SK-N-SH (cell line): ENCODE data around the gene IRF2BPL. TPM values are rescaled to one million over a fixed set of nuclear protein-coding genes. Genes with fewer than 3 reads are reported as not detected.

Experiments
- CTCF ChIA-PET: fragments of 300-600, 350-600 bp; formaldehyde crosslinking; extraction: SDS; loops from one replicate; lab custom pipeline; 2021; lab: Yijun Ruan, JAX
- POLR2A ChIA-PET: fragments of 350-600 bp; sonication (Branson Sonifier 250); formaldehyde crosslinking; extraction: SDS; loops from one replicate; lab custom pipeline; 2020; ENCODE audit warnings: antibody characterized with exemption, inconsistent platforms; lab: Yijun Ruan, JAX
- DNase-seq: peaks from one replicate; pipeline ENCODE4 v3.0.0; 2012
- H2AFZ ChIP-seq: fragments of 200-600 bp; sonication (generic); 2 replicates; pipeline ENCODE4 v1.8.1; 2016; ENCODE audit warnings: antibody characterized with exemption, mild to moderate bottlenecking, low read depth
- H3F3A ChIP-seq: fragments of 200-600 bp; sonication (generic); replicated peaks from 2 replicates; pipeline ENCODE3; 2016; ENCODE audit warnings: antibody characterized with exemption, mild to moderate bottlenecking; ENCODE audit not compliant: insufficient read depth
- H3K27ac ChIP-seq, 2 experiments: fragments of 200-500 bp in 1 of 2; fragments of 200-600 bp in 1 of 2; sonication (Bioruptor generic) in 1 of 2; sonication (generic), shearing (Covaris generic) in 1 of 2; 2 replicates each; pipeline versions ENCODE4 v1.5.1 to v1.6.1; 2014 to 2016; ENCODE audit warnings: low read depth in 2 of 2, inconsistent platforms in 1 of 2, low read length in 1 of 2, mild to moderate bottlenecking in 1 of 2, mixed read lengths in 1 of 2
- H3K27me3 ChIP-seq: fragments of 200-600 bp; sonication (generic), shearing (Covaris generic); 2 replicates; pipeline ENCODE4 v1.6.1; 2016; ENCODE audit warnings: mixed run types; ENCODE audit not compliant: insufficient read depth
- H3K36me3 ChIP-seq, 2 experiments: fragments of 200-500 bp in 1 of 2; fragments of 200-600 bp in 1 of 2; sonication (Bioruptor generic) in 1 of 2; sonication (generic) in 1 of 2; replicated peaks in 1 of 2; 2 replicates each; pipeline versions ENCODE3 to v1.5.1; 2014 to 2016; ENCODE audit warnings: low read length in 1 of 2, mild to moderate bottlenecking in 1 of 2; ENCODE audit not compliant: insufficient read depth in 2 of 2, control insufficient read depth in 1 of 2
- H3K4me1 ChIP-seq, 2 experiments: fragments of 200-500 bp in 1 of 2; fragments of 200-600 bp in 1 of 2; sonication (Bioruptor generic) in 1 of 2; sonication (generic), shearing (Covaris generic) in 1 of 2; 2 replicates each; pipeline versions ENCODE4 v1.5.1 to v1.6.1; 2014 to 2016; ENCODE audit warnings: low read depth in 1 of 2, low read length in 1 of 2, mixed run types in 1 of 2; ENCODE audit not compliant: insufficient read depth in 2 of 2, control insufficient read depth in 1 of 2
- H3K4me2 ChIP-seq: fragments of 200-600 bp; sonication (generic), shearing (Covaris generic); 2 replicates; pipeline ENCODE4 v1.6.1; 2017; ENCODE audit warnings: mixed run types
- H3K4me3 ChIP-seq, 2 experiments: fragments of 200-500 bp in 1 of 2; fragments of 200-600 bp in 1 of 2; sonication (Bioruptor generic) in 1 of 2; sonication (generic), shearing (Covaris generic) in 1 of 2; 2 replicates each; pipeline versions ENCODE4 v1.5.1 to v1.8.1; 2014 to 2016; ENCODE audit warnings: low read depth in 2 of 2, inconsistent platforms in 1 of 2, low read length in 1 of 2, mild to moderate bottlenecking in 1 of 2, mixed read lengths in 1 of 2, moderate library complexity in 1 of 2
- H3K79me2 ChIP-seq: fragments of 200-600 bp; sonication (generic); 2 replicates; pipeline ENCODE4 v1.8.1; 2017; ENCODE audit warnings: mild to moderate bottlenecking; ENCODE audit not compliant: insufficient read depth
- H3K9ac ChIP-seq: fragments of 200-600 bp; sonication (generic); 2 replicates; pipeline ENCODE4 v1.6.1; 2017; ENCODE audit warnings: mixed run types
- H3K9me2 ChIP-seq: fragments of 200-600 bp; sonication (generic); 2 replicates; pipeline ENCODE4 v1.6.1; 2017; ENCODE audit warnings: mixed run types
- H3K9me3 ChIP-seq: fragments of 200-600 bp; sonication (generic); 2 replicates; pipeline ENCODE4 v1.6.1; 2017; ENCODE audit warnings: mixed run types, mild to moderate bottlenecking, moderate library complexity
- H4K20me1 ChIP-seq: fragments of 200-600 bp; sonication (generic); 2 replicates; pipeline ENCODE4 v1.6.1; 2017; ENCODE audit warnings: mild to moderate bottlenecking, mixed run types; ENCODE audit not compliant: insufficient read depth
- ELF1 ChIP-seq: IDR thresholded peaks from 2 replicates; pipeline ENCODE4 v1.4.0; 2012
- MAX ChIP-seq: IDR thresholded peaks from 2 replicates; pipeline ENCODE4 v1.4.0; 2012; ENCODE audit warnings: low read depth
- MXI1 ChIP-seq: IDR thresholded peaks from 2 replicates; pipeline ENCODE4 v1.6.1; 2012; ENCODE audit warnings: mild to moderate bottlenecking, low read depth, low read length, improper control_type of control experiment
- NFIC ChIP-seq: IDR thresholded peaks from 2 replicates; pipeline ENCODE4 v1.4.0; 2012; ENCODE audit warnings: borderline replicate concordance
- NRF1 ChIP-seq: IDR thresholded peaks from 2 replicates; pipeline ENCODE4 v1.6.1; 2012; ENCODE audit warnings: low read depth, mild to moderate bottlenecking, low read length
- REST ChIP-seq: IDR thresholded peaks from 2 replicates; pipeline ENCODE4 v1.6.1; 2012; ENCODE audit warnings: mild to moderate bottlenecking, low read depth, low read length, moderate library complexity
- USF2 ChIP-seq: fragments of 150-350 bp; IDR thresholded peaks from 2 replicates; pipeline ENCODE4 v1.6.1; 2017; ENCODE audit warnings: antibody characterized with exemption, low read length, low read depth, borderline replicate concordance
- WGBS: methylation state at CpG from one replicate; pipeline ENCODE4 v1.1.6; 2017; ENCODE audit warnings: low lambda C conversion rate; 5-methylcytosine and 5-hydroxymethylcytosine counted together
- polyA plus RNA-seq, 3 experiments: library from polyadenylated mRNA; depleted of rRNA; stranded (reverse); fragments of >200 nt; gene quantifications; 2 replicates each; pipeline ENCODE4 v1.2.3, GENCODE V29; 2012

Gene IRF2BPL
- polyA plus RNA-seq, 1 of the 3 experiments (the other 2 are of a cell fraction): 17.1 TPM

DNA sequence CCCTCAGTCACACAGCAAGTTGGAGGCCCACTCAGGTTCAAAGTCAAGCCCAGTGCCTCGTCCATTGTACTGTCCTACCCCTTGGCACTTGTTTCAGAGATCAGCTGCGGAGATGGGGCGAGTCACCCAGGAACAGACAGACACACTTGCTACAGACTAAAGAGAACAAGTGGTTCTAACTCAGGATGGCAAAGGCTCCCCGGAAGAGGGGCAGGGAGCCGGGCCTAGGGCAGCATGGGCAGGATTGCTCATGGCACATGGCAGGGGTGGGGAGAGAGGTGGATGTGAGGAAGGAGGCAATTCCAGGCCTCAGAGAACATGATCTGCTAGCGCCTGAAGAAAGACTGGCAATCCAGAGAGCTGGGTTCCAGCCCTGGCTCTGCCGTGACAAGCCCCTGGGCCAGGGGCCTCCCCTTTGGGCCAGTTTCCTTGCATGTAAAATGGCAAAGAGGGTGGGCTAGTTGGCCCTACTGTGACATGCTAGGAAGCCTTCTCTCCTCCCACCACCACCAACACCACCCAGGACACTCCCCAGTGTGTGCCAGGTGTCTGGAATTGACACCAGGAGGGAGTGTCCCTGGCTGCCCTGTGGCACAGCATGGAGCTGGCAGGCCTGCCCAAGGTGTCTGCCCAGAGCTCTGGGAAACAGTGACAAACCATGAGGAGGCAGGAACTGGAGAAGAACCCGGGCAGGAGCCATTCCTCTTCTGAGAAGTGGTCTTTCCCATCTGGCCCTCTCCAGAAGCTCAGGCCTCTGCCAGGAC is 24.0 kb upstream of the IRF2BPL start:
- WGBS: 83% methylated on average over 7 of the region's 8 CpGs

More for the DNA sequence above, 24.0 kb upstream of the IRF2BPL start:
- Histone ChIP-seq H3K9ac (no peak overlapping the region), H3K4me1 (peaks cover 8 to 22% of the 10 kb centered on the region in 2 experiments; a peak in 2 of 4 replicates), H3K36me3 (no peaks in the 10 kb centered on the region), H3K27ac (peak overlapping the region; percentile 10 to 70; a peak in 3 of 4 replicates), H3K9me2 (no peaks in the 10 kb centered on the region), H3F3A (peaks cover 4% of the 10 kb centered on the region), H3K4me2 (no peak overlapping the region), H4K20me1 (no peaks in the 10 kb centered on the region), H3K79me2 (no peaks in the 10 kb centered on the region), H3K4me3 (no peak overlapping the region), H2AFZ (no peak overlapping the region), H3K9me3 (no peaks in the 10 kb centered on the region), H3K27me3 (no peaks in the 10 kb centered on the region)
- DNase-seq: no peak
- 0 out of 2 replicates have a peak, but pooled peaks have one; percentile 7 for TF ChIP-seq MXI1
- TF ChIP-seq USF2: no peak
- no peak for TF ChIP-seq ELF1
- TF ChIP-seq NFIC: 0 out of 2 replicates have a peak, but pooled peaks have one; percentile 17
- TF ChIP-seq NRF1: no peak
- no peak for TF ChIP-seq REST
- peak; percentile 77 for TF ChIP-seq MAX
- CTCF ChIA-PET: interaction anchor here (0.7 to 24.4 kb wide), 29 partner anchors 10 to 286 kb away, joined by 3 to 484 read pairs (median 6); partner anchors contain the start of gene IRF2BPL
- POLR2A ChIA-PET: interaction anchor here (1.2 to 1.6 kb wide), 3 partner anchors 25 to 134 kb away, joined by 3 to 12 read pairs (median 7); no protein-coding TSS in a partner anchor
